Measurements from ENCODE around the gene PEPD.

DNA sequence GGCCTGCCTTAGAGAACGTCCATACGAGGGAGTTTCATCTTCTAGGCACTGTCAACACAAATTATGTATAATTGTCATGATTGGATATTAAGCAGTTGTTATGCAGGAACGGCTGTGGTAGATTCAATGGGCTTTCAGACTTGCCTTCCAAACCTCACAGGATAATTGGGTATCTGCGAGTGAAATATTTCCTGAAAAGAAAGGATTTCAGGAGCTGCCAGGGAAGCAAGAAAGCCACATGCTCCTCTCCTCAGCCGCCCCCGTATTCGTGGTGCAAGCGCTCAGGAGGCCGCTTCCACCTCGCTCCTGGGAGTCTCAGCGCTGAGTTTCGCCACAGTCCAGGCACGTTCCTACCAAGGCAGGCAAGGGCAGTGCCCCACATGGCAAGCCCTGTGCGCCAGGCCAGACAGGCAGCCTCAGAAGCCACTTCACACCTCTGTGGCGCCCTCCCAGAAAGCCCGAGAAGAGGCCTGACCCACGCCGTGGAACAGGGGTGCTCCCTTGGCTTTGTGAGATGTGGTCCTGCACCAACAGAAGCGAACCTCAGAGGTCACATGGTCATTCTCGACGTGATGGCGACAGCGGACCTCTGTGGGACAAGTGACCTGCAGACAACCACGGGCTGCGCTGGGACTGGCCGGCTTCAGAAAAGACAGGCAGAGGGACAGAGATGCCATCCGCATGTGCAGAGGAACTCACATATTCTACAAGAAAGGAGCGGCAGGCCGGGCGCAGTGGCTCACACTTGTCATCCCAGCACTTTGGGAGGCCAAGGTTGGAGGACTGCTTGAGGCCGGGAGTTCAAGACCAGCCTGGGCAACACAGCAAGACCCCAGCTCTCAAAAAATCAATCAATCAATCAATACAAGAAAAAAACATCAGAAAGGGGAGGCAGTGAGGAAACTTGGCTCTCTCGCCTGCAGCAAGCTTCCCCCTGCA, 106.7 kb downstream of the PEPD start:
- TF ChIP-seq, protein P1, sequence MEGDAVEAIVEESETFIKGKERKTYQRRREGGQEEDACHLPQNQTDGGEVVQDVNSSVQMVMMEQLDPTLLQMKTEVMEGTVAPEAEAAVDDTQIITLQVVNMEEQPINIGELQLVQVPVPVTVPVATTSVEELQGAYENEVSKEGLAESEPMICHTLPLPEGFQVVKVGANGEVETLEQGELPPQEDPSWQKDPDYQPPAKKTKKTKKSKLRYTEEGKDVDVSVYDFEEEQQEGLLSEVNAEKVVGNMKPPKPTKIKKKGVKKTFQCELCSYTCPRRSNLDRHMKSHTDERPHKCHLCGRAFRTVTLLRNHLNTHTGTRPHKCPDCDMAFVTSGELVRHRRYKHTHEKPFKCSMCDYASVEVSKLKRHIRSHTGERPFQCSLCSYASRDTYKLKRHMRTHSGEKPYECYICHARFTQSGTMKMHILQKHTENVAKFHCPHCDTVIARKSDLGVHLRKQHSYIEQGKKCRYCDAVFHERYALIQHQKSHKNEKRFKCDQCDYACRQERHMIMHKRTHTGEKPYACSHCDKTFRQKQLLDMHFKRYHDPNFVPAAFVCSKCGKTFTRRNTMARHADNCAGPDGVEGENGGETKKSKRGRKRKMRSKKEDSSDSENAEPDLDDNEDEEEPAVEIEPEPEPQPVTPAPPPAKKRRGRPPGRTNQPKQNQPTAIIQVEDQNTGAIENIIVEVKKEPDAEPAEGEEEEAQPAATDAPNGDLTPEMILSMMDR (IDR thresholded peaks at IDR 0.05; ENCODE audit: low read length), result no peak
- no peak for TF ChIP-seq EZH2 (optimal IDR thresholded peaks at IDR 0.05; ENCODE audit: low read depth, low read length)
